ENCODE data around the gene NOVA1. TPM values are rescaled to one million over a fixed set of nuclear protein-coding genes. Genes with fewer than 3 reads are reported as not detected.

NOVA1 gene
- total and polyA plus RNA-seq, 2 of the 13 experiments (the other 11 are each of a cell fraction or from before 2014, with no cell fraction given), result 0.13 TPM

GRCh38 chr14:26598081-26598671 is 343 bp upstream of the NOVA1 start (continued):
- peak; percentile 40; the same call in 1 of the 2 replicates for TF ChIP-seq PHF21A (CRISPR knock-in tag; IDR thresholded peaks at IDR 0.05)
- TF ChIP-seq ZNF430 (CRISPR knock-in tag; IDR thresholded peaks at IDR 0.05), result peak; percentile 42; the same call in 1 of the 2 replicates
- TF ChIP-seq HOXA5 (CRISPR knock-in tag; IDR thresholded peaks at IDR 0.05), result 0 out of 2 replicates have a peak, but pooled peaks have one; percentile 24
- 0 out of 2 replicates have a peak, but pooled peaks have one; percentile 28 for TF ChIP-seq ZNF850 (CRISPR knock-in tag; conservative IDR thresholded peaks at IDR 0.05)
- no peak for TF ChIP-seq GMEB1 (CRISPR knock-in tag; IDR thresholded peaks at IDR 0.05; ENCODE audit: borderline replicate concordance)
- no peak for TF ChIP-seq ZBTB26 (CRISPR knock-in tag; IDR thresholded peaks at IDR 0.05; ENCODE audit: borderline replicate concordance)
- TF ChIP-seq ZSCAN25 (CRISPR knock-in tag; IDR thresholded peaks at IDR 0.05), result peak; percentile 49; the same call in 1 of the 2 replicates
- TF ChIP-seq ZNF34 (CRISPR knock-in tag; IDR thresholded peaks at IDR 0.05; ENCODE audit: borderline replicate concordance), result 0 out of 2 replicates have a peak, but pooled peaks have one; percentile 40
- TF ChIP-seq ZNF782 (CRISPR knock-in tag; IDR thresholded peaks at IDR 0.05; ENCODE audit: borderline replicate concordance), result 0 out of 2 replicates have a peak, but pooled peaks have one; percentile 5
- TF ChIP-seq, protein P1, sequence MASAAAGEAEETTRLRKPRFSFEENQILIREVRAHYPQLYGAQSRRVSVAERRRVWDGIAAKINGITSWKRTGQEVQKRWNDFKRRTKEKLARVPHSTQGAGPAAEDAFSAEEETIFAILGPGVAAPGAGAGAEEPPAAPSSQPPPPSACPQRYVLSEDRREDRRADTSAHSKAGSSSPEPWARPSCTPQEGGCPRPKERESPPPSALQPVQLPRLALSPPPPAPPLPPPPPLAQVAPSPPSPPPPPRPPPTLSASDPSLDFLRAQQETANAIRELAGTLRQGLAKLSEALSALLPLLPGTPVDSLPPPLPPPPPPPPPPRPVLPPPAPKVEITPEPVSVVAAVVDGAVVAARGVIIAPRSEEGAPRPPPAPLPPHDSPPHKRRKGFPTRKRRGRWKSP (CRISPR knock-in tag; IDR thresholded peaks at IDR 0.05), result peak; percentile 86
- peak; percentile 91 for TF ChIP-seq NFYC (CRISPR knock-in tag; IDR thresholded peaks at IDR 0.05)
- peak; percentile 74 for TF ChIP-seq ZMYM4 (CRISPR knock-in tag; IDR thresholded peaks at IDR 0.05)
- peak; percentile 94 for TF ChIP-seq PBX2 (CRISPR knock-in tag; IDR thresholded peaks at IDR 0.05)
- TF ChIP-seq ZNF790 (CRISPR knock-in tag; IDR thresholded peaks at IDR 0.05; ENCODE audit: borderline replicate concordance), result 0 out of 2 replicates have a peak, but pooled peaks have one; percentile 14
- TF ChIP-seq MAX (IDR thresholded peaks at IDR 0.05), result peak; percentile 10; the same call in 1 of the 2 replicates
- TF ChIP-seq HOXA3 (CRISPR knock-in tag; IDR thresholded peaks at IDR 0.05), result peak; percentile 70; the same call in 1 of the 2 replicates
- TF ChIP-seq MAZ (IDR thresholded peaks at IDR 0.05; ENCODE audit: borderline replicate concordance, low read depth, low read length), result peak; percentile 77
- peak; percentile 48; the same call in 1 of the 2 replicates for TF ChIP-seq MAZ (CRISPR knock-in tag; IDR thresholded peaks at IDR 0.05; ENCODE audit: low read depth)
- 0 out of 2 replicates have a peak, but pooled peaks have one; percentile 23 for TF ChIP-seq HNF4A (CRISPR knock-in tag; IDR thresholded peaks at IDR 0.05)
- 0 out of 2 replicates have a peak, but pooled peaks have one; percentile 54 for TF ChIP-seq ZFP82 (CRISPR knock-in tag; IDR thresholded peaks at IDR 0.05; ENCODE audit: borderline replicate concordance)
- TF ChIP-seq, protein P2, sequence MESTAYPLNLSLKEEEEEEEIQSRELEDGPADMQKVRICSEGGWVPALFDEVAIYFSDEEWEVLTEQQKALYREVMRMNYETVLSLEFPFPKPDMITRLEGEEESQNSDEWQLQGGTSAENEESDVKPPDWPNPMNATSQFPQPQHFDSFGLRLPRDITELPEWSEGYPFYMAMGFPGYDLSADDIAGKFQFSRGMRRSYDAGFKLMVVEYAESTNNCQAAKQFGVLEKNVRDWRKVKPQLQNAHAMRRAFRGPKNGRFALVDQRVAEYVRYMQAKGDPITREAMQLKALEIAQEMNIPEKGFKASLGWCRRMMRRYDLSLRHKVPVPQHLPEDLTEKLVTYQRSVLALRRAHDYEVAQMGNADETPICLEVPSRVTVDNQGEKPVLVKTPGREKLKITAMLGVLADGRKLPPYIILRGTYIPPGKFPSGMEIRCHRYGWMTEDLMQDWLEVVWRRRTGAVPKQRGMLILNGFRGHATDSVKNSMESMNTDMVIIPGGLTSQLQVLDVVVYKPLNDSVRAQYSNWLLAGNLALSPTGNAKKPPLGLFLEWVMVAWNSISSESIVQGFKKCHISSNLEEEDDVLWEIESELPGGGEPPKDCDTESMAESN (CRISPR knock-in tag; conservative IDR thresholded peaks at IDR 0.05), result peak; percentile 32; the same call in 1 of the 2 replicates
- peak; percentile 32; the same call in 1 of the 2 replicates for TF ChIP-seq ZNF556 (CRISPR knock-in tag; IDR thresholded peaks at IDR 0.05; ENCODE audit: borderline replicate concordance)
